ENCODE results near the gene PRKN.
"Not testable (repeated sequence)": the region's sequence is repeated elsewhere in the genome, so short reads cannot be mapped to it uniquely, and the experiment has no call there.

Gene PRKN

DNA sequence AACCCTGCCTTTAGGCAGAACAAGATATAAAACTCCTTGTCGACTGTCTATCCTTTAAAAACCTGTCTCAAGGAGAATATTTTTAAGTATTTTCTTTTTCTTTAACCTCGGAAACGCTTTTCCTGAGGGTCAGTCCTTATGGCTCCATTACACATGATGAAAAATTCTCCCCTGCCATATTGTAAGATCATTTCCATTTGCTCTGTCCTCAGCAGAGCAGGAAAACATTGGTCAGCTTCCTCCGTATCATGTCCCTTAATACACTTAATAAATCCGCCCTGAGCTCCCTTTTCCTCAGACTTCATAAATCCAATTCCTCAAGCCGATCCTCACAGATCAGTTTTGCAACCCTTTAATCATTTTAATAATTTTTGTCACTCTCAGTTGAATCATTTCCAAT lies 1219.2 kb downstream of the PRKN start:
- DNase-seq (ENCODE audit: insufficient read length, low spot score) (no peak), FAIRE-seq (no peak)
- TF ChIP-seq POLR2A (IDR thresholded peaks at IDR 0.05; ENCODE audit: low read depth, low read length), result no peak

GRCh38 chr6:161507375-161507774 lies 1220.2 kb downstream of the PRKN start:
- no peak for DNase-seq (ENCODE audit: insufficient read length, low spot score)
- no peak for FAIRE-seq

GRCh38 chr6:161503570-161503969 lies 1224.0 kb downstream of the PRKN start:
- no peak for DNase-seq (ENCODE audit: insufficient read length, low spot score)
- TF ChIP-seq POLR2A (IDR thresholded peaks at IDR 0.05; ENCODE audit: low read depth, low read length), result no peak
- no peak for FAIRE-seq

More at GRCh38 chr6:161507375-161507774, 1220.2 kb downstream of the PRKN start:
- TF ChIP-seq POLR2A (IDR thresholded peaks at IDR 0.05; ENCODE audit: low read depth, low read length), result no peak

DNA sequence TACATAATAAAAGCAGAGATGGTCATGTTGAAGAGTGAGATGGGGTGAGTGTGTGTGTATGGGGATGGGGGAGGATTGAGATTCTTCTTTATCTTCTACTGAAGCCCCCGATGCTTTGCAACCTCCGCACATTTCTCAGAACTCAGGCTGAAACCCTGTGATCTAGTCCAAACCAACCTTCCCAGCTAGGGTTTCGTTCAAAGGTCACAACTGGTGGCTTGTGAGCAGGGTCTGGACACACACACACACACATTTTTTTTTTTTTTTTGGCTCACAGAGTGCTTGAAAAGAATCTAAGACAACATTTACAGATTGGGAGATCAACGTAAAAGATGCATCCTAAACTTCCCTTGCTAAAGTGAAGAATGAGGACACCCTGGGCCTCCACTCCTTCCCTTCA lies 1228.7 kb downstream of the PRKN start:
- FAIRE-seq, result no peak
- DNase-seq (ENCODE audit: insufficient read length, low spot score), result no peak
- no peak for TF ChIP-seq POLR2A (IDR thresholded peaks at IDR 0.05; ENCODE audit: low read depth, low read length)

DNA sequence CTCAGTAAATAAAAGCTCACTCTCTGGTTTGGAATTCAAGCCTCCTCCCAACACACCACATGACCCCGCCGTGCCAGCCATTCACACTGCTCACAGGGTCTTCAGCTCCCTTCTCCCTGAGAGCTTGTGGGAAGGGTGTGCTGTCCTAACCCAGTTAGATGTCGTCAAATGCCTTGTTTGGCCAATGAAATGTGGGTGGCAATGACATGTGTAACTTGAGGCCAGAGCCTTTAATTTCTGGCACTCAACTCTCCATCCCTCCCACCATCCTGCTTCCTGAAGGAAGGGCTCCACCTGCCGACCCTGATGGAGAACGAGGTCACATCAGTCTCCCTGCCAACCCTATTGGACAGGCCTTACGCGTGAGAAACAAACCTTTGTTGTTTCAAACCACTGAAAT lies 1229.2 kb downstream of the PRKN start:
- FAIRE-seq, result no peak
- peak; percentile 12 for DNase-seq (ENCODE audit: insufficient read length, low spot score)
- no peak for TF ChIP-seq POLR2A (IDR thresholded peaks at IDR 0.05; ENCODE audit: low read depth, low read length)

- DNase-seq (ENCODE audit: insufficient read length, low spot score) (no peak), FAIRE-seq (no peak)
- TF ChIP-seq POLR2A (IDR thresholded peaks at IDR 0.05; ENCODE audit: low read depth, low read length), result no peak
Measured at GRCh38 chr6:161496941-161497340, 1230.6 kb downstream of the PRKN start.

DNA sequence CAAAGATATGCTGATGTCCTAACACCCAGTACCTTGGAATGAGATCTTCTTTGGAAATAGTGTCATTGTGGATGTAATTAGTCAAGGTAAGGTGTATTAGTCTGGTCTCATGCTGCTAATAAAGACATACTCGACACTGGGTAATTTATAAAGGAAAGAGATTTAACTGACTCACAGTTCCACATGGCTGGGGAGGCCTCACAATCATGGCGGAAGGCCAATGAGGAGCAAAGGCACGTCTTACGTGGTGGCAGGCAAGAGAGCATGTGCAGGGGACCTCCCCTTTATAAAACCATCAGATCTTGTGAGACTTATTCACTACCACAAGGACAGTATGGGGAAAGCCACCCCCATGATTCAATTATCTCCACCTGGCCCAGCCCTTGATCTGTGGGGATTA lies 1231.3 kb downstream of the PRKN start:
- not testable (repeated sequence) for DNase-seq (ENCODE audit: insufficient read length, low spot score); FAIRE-seq

- DNase-seq (ENCODE audit: insufficient read length, low spot score), result no peak
- TF ChIP-seq POLR2A (IDR thresholded peaks at IDR 0.05; ENCODE audit: low read depth, low read length), result no peak
- no peak for FAIRE-seq
Measured at GRCh38 chr6:161494566-161494965, 1233.0 kb downstream of the PRKN start.

- TF ChIP-seq POLR2A (IDR thresholded peaks at IDR 0.05; ENCODE audit: low read depth, low read length), result no peak
- DNase-seq (ENCODE audit: insufficient read length, low spot score), result no peak
- FAIRE-seq, result no peak
Measured at GRCh38 chr6:161493576-161494118, 1233.9 kb downstream of the PRKN start.

DNA sequence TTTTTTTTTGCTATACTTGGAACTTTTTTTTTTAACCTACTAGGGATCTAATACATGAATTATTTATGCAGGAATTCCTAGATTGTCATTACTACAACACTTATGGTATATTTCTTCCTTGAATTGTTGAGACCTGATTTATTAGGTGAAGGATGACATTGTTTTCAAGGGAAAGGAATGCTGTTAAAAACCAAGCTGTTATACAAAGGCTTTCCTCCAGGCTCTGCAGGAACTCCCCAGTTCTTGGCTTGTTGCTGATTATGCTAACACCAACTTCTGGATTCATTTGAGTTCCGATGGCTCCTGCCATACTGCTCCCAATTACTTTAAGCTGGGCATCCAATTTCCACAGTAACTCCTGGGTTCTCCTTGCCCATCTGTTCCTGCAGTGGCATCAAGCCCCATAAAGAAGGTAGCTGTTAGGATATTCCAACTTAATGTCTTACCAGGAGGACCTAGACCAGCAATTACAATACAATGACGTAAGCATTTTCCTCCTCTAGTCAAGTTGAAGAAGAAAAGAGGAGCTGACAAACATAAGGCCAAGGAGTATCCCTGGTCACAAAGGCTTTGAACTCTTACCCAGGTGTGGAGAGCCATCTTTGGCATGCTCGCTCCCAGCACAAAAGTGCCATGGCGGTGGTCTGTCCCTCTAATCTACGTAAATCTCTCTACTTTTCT lies 1237.8 kb downstream of the PRKN start:
- no peak for TF ChIP-seq POLR2A (IDR thresholded peaks at IDR 0.05; ENCODE audit: low read depth, low read length)
- FAIRE-seq (no peak), DNase-seq (ENCODE audit: insufficient read length, low spot score) (no peak)

DNA sequence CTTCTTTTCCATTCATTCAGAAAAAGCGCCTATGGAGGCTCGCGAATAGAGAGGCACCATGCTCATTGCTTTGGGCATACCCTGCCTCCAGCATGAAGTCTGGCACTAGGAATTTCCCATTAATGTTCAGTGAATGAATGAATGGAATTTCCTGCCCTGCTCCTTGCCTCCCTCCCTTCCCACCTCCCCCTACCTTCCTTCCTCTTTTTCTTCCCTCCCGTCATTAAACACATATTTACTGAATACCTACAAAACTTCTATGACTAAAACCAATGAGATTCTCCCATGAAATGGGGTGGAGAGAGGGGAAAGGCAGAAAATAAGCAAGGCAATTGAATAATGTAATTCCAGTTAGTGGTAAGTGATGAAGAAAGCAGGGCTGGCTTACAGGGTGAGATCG lies 1239.9 kb downstream of the PRKN start:
- DNase-seq (ENCODE audit: insufficient read length, low spot score) (no peak), FAIRE-seq (no peak)
- no peak for TF ChIP-seq POLR2A (IDR thresholded peaks at IDR 0.05; ENCODE audit: low read depth, low read length)

DNA sequence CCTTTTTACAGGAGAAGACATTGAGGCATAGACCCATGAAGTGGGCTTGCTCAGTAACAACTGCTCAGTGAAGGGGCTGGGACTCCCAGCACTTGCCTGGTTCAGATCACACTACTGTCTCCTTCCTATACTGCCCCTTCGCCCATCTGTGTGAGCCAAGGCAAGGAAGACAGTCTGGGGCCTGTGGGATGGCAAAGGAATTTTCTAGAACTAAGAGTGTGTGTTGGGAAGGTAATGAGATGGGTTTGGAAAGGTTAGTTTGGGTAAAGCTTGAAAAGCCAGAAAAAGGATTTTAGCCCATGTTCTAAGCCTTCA lies 1240.4 kb downstream of the PRKN start:
- FAIRE-seq, result no peak
- TF ChIP-seq POLR2A (IDR thresholded peaks at IDR 0.05; ENCODE audit: low read depth, low read length), result no peak
- DNase-seq (ENCODE audit: insufficient read length, low spot score), result no peak

- TF ChIP-seq POLR2A (IDR thresholded peaks at IDR 0.05; ENCODE audit: low read depth, low read length), result no peak
- peak; percentile 30 for DNase-seq (ENCODE audit: insufficient read length, low spot score)
- FAIRE-seq, result no peak
Measured at GRCh38 chr6:161486361-161487216, 1241.0 kb downstream of the PRKN start.

DNA sequence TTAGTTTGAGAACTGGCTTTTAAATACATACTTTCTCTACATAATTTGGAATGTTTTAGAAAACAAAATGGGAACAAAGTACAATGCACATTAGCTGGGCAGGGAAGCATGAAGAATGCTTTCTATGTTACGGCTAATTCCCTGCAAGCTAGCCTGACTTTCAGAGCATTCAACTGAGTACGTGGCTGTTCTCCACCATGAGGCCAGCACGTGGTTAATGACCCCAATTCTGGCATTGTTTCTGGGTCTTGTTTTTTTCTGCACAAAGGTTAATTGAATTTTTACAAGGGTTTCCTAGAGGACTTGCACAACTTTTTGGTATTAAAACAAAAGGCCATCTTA lies 1245.1 kb downstream of the PRKN start:
- DNase-seq (ENCODE audit: insufficient read length, low spot score) (no peak), FAIRE-seq (no peak)
- TF ChIP-seq POLR2A (IDR thresholded peaks at IDR 0.05; ENCODE audit: low read depth, low read length), result no peak
